NCI-H2107 treated with DMSO at 0.1 percent for 48 hours (cell line): ENCODE measurements around the gene DNPH1.

Source experiments
- DNase-seq: peaks from one replicate; lab custom pipeline; 2025; ENCODE audit not compliant: unreplicated experiment; lab: John Stamatoyannopoulos, UW

DNPH1 gene

DNA sequence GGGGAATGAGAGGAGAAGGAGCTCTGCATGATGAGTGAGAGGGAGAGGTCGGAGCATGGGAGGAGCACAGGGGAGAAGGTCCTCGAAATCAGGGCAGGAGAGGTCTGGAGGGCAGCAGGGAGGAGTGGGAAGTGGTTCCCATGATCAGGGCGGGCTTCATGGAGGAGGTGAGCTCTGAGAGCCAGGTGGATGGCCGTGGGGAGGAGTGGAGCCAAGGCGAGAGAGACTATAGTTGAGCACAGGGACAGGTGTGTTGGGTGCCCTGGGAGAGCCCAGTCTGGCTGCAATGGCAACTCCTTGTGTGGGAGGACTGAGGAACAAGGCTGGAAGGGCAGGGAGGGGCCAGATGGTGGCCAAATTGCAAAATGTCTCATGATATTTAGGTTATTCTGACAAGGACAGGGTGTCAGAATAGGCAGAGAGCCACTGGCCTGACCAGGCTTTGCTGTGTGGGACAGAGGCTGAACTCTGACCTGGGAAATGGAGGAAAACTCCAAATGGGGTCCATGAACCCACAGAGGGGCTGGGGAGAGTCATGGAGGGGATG, 35.4 kb upstream of the DNPH1 start:
- DNase-seq: no peak

DNA sequence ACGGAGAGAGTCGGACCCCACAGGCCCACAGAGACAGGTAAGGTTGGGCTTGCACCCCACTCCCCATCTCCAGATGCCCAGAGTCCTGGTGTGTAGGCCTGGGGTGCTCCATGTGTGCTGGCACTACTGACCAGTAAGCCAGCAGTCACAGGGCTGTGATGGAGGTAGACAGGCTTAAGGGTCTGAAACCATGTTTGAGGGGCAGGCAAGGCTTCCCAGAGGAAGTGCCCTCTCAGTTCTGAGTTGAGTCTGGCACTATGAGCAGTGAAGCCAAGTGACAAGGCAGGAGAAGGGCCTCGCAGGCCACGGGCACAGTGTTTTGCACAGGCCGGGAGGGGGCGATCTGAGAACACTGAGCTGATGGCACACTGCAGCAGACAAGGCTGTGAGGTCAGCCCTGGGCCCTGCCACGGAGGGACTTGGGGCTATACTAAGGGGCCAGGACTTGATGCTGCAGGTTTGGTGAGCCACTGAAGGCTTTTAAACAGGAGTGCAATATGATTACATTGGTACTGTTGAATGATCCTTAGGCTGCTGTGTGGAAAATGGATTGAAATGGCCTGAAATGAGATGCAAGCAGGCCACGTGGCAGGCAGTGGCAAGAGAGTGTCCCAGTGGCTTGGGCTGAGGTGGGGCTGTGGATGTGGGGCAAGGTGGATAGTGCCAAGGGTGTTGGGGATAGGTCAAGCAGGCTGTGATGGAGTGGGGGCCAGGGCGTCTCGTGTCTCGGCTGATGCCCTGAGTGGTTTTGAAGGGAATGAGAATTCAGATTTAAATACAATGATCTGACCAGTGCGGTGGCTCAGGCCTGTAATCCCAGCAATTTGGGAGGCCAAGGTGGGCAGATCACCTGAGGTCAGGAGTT, 34.3 kb upstream of the DNPH1 start:
- DNase-seq: peak; percentile 5

DNA sequence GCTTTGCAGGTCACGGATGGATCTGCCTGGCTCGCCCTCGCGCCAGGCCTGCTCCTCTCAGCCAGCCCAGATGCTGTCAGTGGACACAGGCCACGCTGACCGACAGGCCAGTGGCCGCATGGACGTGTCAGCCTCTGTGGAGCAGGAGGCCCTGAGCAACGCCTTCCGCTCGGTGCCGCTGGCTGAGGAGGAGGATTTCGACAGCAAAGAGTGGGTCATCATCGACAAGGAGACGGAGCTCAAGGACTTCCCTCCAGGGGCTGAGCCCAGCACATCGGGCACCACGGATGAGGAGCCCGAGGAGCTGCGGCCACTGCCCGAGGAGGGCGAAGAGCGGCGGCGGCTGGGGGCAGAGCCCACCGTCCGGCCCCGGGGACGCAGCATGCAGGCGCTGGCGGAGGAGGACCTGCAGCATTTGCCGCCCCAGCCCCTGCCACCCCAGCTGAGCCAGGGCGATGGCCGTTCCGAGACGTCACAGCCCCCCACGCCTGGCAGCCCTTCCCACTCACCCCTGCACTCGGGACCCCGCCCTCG, 33.6 kb upstream of the DNPH1 start:
- no peak for DNase-seq

DNA sequence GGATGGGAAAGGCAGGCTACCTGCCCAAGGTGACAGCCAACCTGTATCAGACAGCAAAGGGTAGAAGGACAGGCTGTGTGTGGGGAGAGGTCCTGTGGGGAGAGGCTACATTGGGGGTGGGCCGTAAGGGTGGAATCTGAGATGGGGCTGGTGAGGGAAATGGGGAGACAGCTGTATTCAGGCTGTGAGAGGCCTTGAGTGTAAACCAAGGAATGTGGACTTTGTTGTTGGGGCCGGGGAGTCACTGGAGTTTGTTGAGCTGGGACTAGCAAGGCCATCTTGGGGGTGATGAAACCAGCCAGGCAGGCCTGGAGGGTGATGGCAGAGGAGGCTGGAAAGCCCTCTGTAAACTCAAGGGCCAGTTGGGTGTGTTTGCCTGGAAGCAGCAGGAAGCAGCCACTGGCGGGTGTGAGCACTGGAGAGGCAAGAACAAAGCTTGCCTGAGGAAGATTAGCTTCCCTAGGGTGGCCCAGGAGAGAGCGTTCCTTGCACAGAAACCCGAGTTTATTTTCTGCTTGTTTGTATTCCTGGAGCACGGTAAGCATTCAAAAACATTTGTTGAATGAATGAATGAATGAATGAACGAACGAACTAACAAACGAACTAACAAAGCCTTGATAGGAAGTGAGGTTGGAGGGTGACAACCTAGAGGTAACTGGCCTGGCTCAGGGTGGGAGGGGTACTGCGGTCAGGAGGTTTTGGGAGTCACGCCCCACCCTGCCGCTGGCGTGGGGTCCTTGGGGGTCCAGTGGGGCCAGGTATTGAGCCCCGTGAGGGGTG, 32.9 kb upstream of the DNPH1 start:
- no peak for DNase-seq

DNA sequence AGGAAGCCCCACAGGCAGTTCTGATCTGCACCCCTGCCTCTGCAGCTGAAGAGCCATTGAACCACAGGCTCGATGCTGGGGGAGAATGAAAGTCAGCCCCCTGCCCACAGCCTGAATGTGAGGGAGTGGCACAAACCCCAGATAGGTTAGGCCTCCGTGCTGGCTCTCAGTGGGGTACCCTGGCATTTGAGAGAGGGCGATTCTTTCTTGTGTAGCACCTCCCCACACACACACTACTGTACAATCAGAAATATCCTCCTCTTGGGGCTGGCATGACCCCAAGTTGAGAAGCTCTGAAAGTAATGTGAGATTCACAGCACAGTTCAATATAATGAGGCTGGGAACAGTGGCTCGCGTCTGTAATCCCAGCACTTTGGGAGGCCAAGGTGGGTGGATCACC, 31.9 kb upstream of the DNPH1 start:
- no peak for DNase-seq

DNA sequence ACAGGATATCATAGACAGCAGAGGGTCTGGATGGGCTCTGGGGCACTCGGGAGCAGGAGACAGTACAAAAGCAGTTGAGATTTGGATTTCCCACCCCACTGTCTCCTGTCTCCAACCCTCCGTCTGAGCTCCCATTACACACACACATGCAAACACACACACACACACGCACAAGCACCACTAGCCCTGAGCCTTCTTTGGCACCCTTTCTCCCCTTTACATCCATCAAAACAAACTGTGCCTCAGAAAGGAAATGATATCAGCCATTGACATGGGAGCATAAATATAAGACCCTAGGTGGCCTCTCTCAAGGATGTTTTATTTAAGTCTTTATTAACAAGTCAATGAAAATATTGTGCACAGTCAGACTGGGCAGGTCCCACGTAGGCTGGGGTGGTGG, 31.5 kb upstream of the DNPH1 start:
- no peak for DNase-seq

DNA sequence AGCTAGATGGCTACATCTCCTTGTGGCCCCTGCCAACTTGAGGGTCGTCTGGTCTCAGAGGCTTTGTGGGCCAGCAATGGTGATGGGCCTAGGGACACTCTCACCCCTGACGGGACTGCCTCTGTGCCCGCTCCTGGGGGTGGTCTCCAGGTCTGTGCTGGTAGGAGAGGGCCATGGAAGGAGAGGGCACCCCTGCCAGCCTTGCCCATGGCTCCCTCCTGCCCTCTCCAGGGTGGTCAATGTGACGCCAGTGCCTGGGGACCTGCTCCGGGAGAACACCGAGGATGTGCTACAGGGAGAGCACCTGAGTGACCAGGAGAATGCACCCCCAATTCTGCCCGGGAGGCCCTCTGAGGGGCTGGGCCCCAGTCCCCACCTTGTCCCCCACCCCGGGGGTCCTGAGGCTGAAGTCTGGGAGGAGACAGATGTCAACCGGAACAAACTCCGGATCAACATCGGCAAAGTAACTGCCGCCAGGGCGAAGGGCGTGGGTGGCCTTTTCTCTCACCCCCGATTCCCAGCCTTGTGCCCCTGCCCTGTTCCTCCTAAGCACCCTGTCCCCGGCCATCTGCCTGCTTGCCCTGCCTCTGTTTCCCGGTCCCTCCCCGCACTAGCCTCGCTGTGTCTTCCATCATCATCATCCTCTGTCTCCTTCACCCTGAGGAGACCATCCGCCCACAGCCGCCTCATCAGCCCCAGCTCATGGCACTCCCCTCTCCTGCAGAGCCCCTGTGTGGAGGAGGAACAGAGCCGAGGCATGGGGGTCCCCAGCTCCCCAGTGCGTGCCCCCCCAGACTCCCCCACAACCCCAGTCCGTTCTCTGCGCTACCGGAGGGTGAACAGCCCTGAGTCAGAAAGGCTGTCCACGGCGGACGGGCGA, 29.8 kb upstream of the DNPH1 start:
- DNase-seq: no peak

DNA sequence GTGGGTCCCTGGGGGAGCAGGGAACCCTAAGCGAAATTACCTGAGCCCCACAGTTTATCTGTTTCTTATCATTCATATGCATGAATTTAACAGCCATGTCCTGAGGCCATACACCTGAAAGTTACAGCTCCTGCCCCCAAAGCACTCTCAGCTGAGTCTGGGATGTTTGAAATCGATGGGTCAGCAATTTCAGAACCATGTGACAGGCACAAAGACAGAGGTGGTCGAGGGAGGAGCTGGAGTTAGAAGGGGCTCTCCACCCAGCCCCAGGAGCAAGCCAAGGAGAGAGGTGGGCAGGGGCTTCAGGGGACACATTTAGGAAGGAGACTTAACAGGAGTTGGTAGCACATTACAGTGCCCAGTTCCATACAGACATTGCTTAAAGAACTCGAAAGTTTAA, 28.9 kb upstream of the DNPH1 start:
- DNase-seq: no peak

DNA sequence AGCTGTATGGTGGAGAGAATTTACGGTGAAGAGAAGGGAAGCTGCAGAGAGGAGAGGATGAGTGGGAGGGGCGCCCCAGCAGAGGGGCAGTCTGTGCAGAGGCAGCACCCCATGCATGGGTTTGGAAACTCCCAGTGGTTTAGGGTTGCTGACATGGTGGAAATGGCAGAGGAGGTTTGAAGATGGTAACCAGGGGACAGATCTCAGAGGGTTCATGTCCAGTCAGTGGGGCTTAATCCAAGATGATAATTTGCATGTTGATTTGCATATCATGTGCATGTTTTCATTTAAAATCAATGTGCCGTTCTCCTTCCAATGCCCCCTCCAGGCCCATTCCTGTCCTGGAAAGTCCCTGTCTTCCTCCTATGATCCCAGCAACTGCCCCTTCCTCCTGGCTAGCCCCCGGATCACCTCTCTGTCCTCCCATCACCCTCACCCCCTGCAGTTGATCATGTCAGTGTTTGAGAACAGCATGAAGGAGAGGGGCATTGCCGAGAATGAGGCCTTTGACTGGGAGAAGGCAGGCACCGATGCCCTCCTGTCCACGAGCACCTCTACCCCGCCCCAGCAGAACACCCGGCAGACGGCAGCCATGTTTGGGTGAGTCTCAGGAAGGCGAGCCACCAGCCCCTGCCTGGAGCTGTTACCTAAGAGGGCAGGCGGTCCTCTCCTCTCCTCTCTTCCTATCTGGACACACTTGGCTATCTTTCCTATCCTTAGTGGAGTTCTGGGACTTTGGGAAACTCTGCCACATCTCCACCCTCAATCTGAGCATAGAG, 28.3 kb upstream of the DNPH1 start:
- DNase-seq: no peak

DNA sequence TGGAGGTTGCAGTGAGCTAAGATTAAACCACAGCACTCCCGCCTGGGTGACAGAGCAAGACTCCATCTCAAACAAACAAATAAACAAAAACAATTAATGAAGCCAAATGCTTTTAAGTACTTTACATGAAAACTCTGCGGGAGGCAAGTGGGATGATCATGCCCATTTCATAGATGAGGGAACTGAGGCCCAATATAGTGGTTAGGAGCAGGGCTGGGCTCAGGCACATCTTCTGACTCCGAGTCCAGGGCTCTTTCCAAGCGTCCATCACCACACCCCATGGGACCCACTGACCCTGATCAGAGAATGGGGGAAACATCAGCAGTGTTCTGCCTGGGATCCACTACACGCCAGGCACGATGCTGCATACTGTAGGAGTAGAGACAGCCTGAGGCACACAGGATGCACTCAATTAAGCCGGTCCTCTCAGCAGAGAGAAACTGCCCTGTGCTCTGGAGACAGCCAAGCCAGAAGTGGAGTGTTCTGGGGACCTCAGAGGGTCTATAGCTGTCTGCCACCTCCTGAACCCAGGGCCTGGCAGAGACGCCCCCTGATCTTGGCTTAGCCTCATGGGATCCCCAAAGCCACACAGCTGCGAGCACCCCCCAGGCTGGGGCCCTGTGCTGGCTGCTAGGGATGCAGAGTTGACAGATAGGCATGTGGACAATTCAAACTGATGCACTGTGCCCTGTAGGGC, 27.5 kb upstream of the DNPH1 start:
- DNase-seq: no peak

DNA sequence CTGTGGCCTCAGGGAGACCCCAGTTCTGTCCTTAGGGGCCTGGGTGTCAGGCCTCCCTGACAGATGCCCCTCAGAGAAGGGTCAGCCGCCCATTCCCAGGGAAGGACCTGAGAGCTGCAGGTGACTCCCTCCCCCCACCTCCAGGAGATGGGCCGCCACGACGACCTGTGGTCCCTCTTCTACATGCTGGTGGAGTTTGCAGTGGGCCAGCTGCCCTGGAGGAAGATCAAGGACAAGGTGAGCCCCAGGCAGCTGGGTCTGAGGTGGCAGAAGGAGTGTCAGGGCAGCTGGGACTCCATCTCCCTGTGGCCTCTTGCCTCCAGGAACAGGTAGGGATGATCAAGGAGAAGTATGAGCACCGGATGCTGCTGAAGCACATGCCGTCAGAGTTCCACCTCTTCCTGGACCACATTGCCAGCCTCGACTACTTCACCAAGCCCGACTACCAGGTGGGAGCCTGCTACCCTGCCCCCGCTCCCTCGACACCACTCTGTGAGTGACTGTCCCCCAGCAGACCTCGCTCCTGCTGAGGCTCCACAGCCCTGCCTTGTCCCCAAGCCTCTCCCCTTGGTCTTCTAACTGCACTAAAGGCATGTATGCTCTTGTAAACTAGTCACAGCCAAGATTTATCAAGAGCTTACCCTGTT, 26.2 kb upstream of the DNPH1 start:
- no peak for DNase-seq

DNA sequence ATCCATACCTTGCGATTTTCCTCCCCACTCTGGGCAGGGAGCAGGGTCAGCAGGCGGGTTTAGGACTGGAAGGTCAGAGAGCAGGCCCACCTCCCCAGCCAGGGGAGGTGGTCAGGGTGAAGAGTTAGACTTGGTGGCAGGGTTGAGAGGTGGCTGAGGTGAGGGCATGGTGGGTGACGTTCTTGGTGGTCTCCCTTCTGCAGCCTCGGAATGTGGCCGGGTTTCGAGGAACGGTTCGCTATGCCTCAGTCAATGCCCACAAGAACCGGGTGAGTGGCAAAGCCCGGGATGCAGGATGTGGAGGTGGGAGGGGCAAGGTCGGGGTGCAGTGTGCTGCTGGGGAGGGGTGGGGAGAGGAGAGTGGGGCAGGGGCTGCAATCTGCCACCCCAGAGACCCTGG, 25.6 kb upstream of the DNPH1 start:
- DNase-seq: no peak

DNA sequence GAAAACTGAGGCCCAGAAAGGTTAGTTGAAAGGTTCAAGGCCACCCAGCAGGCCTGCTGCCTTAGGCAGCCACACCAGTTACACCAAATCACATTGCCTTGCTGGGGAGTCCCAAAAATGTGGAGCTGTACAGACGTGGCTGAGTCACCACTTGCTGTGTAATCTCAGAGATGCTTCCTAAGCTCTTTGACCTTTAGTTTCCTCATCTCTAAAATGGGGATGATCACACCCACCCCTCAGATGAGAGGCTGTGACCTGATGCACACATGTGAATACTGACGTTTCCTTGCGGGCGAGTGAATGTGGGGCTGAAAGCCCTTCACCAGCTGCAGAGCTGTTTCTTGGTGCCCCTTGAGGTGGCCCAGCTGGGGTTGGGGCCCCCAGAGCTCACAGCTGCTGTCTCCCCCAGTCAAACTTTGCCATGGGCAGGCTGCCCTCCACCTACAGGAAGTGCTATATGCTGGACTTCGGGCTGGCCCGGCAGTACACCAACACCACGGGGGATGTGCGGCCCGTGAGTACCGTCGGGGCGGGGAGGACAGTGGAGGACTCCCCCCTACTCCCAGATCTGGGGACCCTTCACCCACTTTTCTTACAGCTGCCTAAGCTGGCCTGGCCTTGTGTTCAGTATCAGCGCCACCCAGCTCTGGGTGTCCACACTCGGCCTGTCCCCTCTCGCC, 25.0 kb upstream of the DNPH1 start:
- DNase-seq: no peak

DNA sequence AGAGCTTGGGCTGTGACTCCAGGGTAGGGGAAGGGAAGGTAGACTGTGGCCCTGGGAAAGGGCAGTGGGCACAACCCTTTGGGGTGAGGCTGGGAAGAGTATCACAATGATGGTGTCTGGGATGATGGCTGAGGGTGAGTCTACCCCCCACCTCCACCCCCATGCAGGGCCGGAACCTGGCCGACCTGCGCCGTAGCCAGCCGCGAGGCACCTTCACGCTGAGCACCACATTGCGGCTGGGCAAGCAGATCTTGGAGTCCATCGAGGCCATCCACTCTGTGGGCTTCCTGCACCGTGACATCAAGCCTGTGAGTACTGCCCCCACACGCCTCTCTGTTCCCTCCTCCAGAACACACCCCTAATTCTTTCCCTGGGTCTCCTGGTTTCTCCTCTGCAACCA, 24.1 kb upstream of the DNPH1 start:
- DNase-seq: no peak

DNA sequence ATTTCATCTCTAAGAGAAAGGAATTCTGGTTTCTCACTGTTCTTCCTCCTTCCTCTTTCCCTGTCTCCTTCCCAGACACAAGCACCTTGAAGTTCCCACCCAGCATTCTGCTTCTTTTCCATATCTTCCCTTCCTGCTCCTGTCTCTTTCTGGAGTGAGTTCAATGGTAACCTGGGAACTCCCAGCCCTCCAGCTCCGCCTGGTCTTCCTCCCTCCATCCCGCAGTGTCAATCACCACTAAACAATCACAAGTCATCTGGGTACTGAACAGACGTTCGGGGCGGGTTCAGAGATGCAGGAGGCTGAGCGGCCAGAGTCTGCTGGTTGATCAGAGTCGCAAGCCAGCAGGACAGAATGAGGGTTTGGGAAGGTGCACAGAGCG, 21.7 kb upstream of the DNPH1 start:
- no peak for DNase-seq

DNA sequence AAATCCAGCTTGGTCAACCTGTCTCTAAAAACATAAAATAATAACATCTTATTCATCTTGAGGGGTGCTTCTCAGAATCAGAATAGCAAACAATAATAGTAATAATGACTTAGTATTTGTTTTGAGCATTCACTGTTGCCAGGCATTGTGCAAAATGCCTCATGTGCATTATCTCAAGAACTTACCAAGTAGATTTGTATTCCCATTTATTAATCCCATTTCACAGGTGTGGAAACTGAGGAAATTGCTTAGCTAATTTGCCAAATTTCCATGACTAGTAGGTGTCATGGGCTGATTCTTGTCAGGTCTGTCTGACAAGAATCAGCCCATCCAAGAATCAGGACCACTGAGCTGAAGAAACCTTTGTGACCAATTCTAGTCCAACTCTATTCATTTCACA, 19.5 kb upstream of the DNPH1 start:
- DNase-seq: no peak

DNA sequence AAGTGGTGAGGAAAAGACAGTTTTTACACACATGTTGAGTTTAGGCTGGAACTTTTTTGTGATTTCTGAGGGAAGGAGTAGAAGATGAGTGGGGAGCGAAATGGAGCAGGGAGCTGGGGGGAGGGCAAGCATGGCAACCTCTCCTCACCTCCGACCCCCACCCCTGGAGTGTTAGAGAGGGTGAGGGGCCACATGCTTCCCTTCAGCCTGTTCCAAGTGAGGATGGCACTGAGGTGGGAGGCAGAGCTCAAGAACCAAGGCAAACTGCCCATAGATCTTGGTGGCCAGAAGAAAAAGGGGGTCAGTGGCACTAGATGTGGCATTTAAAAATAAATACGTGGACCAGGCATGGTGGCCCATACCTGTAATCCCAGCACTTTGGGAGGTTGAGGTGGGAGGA, 18.8 kb upstream of the DNPH1 start:
- no peak for DNase-seq
